ENCODE data around the gene NRXN3.

NRXN3 gene

DNA sequence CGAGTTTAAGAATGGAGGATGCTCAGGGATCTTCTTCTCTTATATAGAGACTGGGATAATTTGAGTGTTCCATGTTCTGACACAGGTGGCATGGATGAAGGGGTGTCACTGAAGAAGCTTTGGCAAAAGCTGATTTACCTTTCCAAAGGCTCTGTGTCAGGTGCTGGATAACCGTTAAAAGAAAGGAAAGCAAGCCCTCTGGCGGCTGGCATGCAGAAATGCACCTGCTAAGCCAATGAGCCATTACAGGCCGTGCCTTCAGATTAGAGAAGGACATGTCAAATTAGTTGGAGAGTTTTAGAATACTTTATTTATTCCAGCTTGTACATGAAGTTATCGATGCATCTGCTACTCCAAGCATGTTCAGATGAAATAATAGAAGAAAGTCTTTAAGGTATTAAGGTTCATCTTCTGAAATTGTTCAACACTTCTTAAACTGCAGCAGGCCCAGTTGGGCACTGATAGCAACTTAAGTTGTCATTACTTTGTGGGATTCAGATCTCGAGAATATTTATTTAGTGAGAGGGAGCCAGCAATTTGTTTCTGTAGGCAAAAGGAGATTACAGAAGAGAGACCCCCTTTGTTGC, 678.2 kb downstream of the NRXN3 start:
- DNase-seq, result peak; percentile 26

DNA sequence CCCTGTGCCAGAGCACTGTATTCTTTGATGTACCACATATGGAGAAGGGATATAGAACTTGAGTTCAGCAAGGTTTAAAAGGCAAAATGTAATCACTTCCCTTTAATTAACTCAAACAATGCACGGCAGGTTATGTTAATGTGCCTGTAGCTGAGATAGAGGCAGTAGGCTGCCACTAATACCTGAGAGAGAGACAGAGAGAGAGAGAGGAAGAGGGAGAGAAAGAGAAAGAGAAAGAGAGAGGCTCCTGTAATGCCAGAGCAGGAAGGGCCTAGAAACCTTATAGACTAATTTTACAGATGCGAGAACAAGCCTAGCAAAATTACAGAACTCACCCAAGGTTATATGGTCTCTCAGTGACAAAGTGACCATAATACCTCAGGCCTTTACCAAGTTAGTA, 679.8 kb downstream of the NRXN3 start:
- DNase-seq, result no peak

DNA sequence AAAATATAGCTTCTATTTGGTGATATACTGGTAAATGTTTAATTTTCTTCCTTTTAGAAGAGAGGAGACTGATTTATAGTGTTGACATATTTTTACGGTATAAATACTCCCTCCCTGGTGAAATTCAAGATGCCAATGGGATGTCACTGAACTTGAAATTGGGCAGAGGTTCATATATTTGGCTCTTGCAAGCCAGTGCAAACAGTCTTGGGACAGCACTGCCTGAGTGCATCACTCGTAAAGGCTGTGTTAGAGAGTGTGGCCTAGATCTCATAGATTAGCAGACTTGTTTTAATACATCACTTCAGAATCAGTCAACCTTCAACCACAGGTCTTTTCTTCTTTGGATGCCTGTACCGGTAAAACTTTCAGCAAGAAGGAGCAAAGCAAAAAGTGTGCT, 681.0 kb downstream of the NRXN3 start:
- DNase-seq, result no peak

DNA sequence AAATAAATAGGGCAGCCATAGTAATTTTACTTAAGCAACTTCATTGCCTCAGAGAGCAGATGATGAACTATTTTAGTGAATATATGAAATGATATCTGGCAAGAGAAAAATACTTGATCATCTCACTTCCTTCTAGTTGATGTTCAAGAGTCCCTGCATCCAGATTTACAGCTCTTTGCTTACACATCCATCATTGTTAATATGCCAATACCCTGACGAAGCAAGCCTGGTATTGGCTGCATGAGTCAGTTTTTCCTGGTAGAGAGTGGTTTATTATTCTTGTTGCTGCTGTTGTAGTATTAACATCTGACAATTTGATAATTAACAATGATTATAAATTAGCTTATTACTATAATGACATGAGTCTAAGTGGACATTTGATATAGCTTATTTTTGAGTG, 681.9 kb downstream of the NRXN3 start:
- no peak for DNase-seq

- DNase-seq, result no peak
Measured at GRCh38 chr14:78857974-78858373, 687.8 kb downstream of the NRXN3 start.

GRCh38 chr14:78863143-78863542, 693.0 kb downstream of the NRXN3 start:
- peak in 1 of 2 experiments; percentile 15 for DNase-seq

GRCh38 chr14:78872837-78873236, 702.7 kb downstream of the NRXN3 start:
- no peak for DNase-seq

DNA sequence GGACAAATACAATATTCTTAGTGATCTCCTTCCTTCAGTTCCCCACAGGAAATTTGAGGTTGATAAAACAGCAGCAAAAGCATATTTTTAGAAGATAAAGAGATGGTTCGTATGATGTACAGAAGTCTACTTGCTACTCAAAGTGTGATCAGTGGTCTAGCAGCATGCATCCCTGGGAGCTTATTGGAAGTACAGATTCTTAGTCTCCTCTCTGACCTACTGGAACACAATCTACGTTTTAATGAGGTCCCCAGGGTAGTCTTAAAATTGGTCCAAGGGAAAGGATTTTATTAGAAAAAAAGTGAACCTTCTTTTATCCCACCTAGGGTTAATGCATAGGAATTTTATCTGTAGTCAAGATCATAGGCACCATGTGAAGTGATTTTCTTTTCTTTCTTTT, 703.4 kb downstream of the NRXN3 start:
- no peak for DNase-seq

GRCh38 chr14:78875049-78875448, 704.9 kb downstream of the NRXN3 start:
- no peak for DNase-seq

DNA sequence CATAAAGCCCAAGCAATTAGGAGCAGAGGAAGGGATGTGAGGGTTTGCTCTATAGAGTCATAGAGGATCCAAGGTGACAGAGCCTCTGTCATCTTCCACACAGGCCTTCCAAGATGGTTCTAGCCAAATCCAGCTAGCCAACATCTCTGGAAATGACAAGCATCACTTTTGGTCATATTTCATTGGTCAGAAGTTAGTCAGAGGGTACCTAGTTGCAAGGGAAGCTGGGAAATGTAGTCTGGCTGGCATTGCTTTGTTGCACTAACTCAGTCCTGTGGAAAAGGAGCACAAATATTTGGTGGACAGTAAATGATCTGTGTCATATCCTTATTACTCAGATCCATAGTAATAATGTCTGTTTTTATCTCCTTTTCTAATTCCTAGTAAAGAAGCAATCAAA, 715.7 kb downstream of the NRXN3 start:
- no peak for DNase-seq

- no peak for DNase-seq
Measured at GRCh38 chr14:78897443-78897842, 727.3 kb downstream of the NRXN3 start.

DNA sequence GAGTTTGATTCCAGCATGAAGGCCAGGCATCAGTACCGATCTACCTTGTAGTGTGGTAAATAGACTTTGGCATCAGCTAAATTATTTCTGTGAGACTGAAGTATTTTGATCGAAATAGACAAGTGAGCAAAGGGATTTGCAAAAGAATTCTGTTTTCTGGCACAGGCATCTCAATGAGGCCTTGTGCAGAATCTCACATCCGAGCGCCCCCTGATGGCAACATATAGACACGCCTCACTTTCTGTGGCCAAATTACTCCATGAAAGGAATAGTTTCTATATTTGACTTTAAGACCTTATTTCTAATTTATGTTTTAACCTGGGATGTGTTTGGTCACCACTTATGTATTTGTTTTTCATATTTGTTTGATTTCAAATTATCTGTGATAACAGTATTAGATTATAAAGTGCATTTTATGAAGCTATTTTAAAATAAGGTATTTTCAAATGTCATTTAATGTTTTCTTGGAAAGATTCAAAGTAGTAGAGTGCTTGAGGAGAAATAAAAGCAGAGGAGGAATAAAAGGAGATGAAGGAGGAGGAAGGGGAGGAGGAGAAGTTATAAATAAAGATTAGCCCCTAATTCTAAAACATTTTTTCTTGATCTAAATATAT, 731.9 kb downstream of the NRXN3 start:
- DNase-seq, result no peak

DNA sequence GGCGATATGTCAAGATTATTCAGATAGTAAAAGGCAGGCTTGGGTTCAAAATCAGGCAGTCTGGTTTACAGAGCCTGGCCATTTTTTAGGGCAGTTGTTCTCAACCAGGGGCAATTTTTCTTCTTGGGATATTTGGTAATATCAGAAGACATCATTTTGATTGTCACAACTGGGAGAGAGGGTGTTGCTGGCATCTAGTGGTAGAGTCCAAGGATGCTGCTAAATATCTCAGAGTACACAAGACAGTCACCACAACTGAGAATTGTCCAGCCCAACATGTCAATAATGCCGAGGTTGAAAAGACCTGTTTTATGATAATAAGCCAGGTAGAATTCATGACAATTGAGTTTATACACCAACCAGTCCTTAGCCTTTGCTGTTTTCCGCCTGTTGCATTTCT, 733.9 kb downstream of the NRXN3 start:
- DNase-seq, result no peak

GRCh38 chr14:78917462-78917861, 747.3 kb downstream of the NRXN3 start:
- no peak for DNase-seq

DNA sequence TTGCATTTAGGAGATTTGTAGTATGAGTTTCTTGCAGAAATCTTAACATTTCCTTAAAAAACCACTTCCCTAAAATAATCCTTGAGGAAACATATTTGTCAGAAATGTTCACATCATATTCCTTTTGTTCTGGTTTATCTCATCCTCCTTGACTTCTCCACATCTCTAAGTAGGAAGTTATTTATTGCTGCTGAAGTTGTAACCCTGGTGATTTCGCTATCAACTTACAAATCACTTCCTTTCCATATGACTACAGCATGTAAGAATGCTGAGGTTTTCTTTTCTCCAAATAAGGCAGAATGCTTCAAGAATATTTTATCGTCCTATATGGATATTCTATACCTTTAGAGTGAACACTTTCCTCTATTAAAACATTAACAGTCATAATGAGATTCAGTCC, 751.7 kb downstream of the NRXN3 start:
- DNase-seq, result no peak

DNA sequence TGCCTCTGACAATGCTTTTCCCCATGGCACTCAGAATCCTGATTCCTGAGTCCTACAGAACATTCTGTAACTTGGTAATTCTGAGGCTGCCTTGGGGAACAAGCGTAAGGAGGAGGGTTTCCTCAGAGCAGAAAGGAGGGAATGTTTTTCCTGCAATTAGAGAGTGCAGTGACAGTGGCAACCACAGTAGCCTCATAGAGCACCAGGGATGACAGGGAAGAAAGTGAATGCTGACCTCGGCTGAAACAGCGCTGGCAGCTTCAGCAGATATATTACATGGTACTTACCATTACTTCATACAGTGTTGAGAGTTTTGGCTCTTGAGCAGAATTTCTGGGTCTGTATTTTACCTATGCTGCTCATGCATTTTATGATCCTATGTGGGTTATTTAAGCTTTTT, 757.1 kb downstream of the NRXN3 start:
- DNase-seq, result no peak

- DNase-seq, result no peak
Measured at GRCh38 chr14:78933166-78933565, 763.0 kb downstream of the NRXN3 start.

DNA sequence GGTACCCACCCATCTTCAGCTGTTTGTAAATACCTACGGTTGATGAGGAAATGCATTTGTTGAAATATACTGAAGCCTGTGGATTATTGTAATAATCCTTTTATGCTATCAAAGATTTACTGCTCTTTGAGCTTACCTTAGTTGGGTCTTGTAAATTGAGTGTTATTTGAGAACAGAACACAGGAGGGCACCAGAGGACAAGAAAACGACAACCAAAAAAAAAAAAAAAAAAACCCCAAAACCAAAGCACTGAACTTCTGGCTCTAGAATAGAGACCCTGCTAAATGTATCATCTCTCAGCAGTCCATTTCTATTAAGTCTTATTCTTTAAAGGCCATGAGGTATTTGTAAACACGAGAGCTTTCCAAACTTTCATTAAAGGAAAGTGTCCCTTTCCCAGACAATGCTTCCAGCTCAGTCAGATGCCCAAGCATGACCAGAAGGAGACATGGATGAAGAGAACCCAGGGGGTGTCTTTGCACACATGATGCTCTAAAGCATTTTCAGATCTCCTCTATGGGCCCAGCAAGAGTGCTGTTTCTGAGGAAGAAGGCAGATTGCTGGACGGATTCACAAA, 763.9 kb downstream of the NRXN3 start:
- no peak for DNase-seq

DNA sequence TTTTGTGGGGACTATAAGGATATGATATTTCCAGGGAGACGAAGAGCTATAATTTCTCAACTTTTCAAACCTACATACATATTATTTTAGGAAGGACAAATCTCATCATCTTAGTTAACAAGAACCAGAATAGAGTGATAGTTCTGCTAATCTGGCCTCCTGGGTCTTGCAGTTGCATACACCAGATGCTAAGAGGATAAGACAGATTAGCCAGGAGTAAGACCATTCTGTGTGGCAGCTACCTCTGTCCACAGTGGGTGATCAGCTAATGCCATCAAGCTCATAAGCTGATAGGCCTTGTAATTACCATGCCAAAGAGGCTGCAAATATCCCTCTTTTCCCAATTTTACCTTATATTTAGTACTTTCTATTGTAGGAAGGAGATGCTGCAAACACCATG, 776.8 kb downstream of the NRXN3 start:
- DNase-seq, result no peak

GRCh38 chr14:78947681-78948080, 777.5 kb downstream of the NRXN3 start:
- DNase-seq, result no peak

GRCh38 chr14:78950649-78951048, 780.5 kb downstream of the NRXN3 start:
- no peak for DNase-seq

GRCh38 chr14:78951602-78952001, 781.4 kb downstream of the NRXN3 start:
- DNase-seq, result no peak

- peak; percentile 53 to 56 for DNase-seq
Measured at GRCh38 chr14:78959674-78960264, 789.6 kb downstream of the NRXN3 start.

GRCh38 chr14:78967111-78967809, 797.1 kb downstream of the NRXN3 start:
- no peak for DNase-seq

Data from activated T-cell treated with anti-CD3 and anti-CD28 coated beads, Interleukin-2, amount 50 U/mL, for 48 hours (primary cell).